Liver (tissue), 9 donors: ENCODE results near the gene HDHD3. TPM values are rescaled to one million over a fixed set of nuclear protein-coding genes. Genes with fewer than 3 reads are reported as not detected.

Experiments used
- DNase-seq: peaks from one replicate; pipeline ENCODE4 v3.0.0-alpha.2; 2017; ENCODE audit warnings: low spot score
- H3K27ac ChIP-seq, 2 donors: one replicate each; pipeline ENCODE4 v1.7.0; 2013; ENCODE audit warnings: inconsistent platforms in 2 of 2, low read length in 2 of 2, control low read depth in 1 of 2, low read depth in 1 of 2, mild to moderate bottlenecking in 1 of 2
- H3K27me3 ChIP-seq, 4 donors: one replicate each; pipeline versions ENCODE4 v1.6.1 to v1.7.0; 2013; ENCODE audit warnings: low read length in 3 of 4, inconsistent platforms in 1 of 4, mild to moderate bottlenecking in 1 of 4, moderate library complexity in 1 of 4; ENCODE audit not compliant: control insufficient read depth in 4 of 4, insufficient read depth in 4 of 4
- H3K36me3 ChIP-seq, 4 donors: one replicate each; pipeline versions ENCODE4 v1.6.1 to v1.7.0; 2013; ENCODE audit warnings: low read length in 3 of 4, mild to moderate bottlenecking in 3 of 4, low read depth in 1 of 4, moderate library complexity in 1 of 4; ENCODE audit not compliant: control insufficient read depth in 4 of 4, insufficient read depth in 3 of 4
- H3K4me1 ChIP-seq, 4 donors: one replicate each; pipeline versions ENCODE4 v1.6.1 to v1.7.0; 2013; ENCODE audit warnings: low read length in 3 of 4, mild to moderate bottlenecking in 3 of 4, moderate library complexity in 1 of 4; ENCODE audit not compliant: control insufficient read depth in 4 of 4, insufficient read depth in 4 of 4
- H3K4me3 ChIP-seq, 3 donors: one replicate each; pipeline versions ENCODE4 v1.6.1 to v1.7.0; 2013; ENCODE audit warnings: low read length in 3 of 3, control low read depth in 1 of 3, low read depth in 1 of 3, mild to moderate bottlenecking in 1 of 3
- H3K9ac ChIP-seq, 2 donors: one replicate each; pipeline ENCODE4 v1.7.0; 2013; ENCODE audit warnings: low read length in 2 of 2, mild to moderate bottlenecking in 2 of 2, moderate library complexity in 2 of 2, control low read depth in 1 of 2, low read depth in 1 of 2
- H3K9me3 ChIP-seq, 4 donors: one replicate each; pipeline versions ENCODE4 v1.6.1 to v1.7.0; 2013; ENCODE audit warnings: low read length in 3 of 4; ENCODE audit not compliant: control insufficient read depth in 4 of 4
- CTCF ChIP-seq: fragments of 150-350 bp; IDR thresholded peaks from 2 replicates; pipeline ENCODE4 v1.5.1; 2017; ENCODE audit warnings: improper control_type of control experiment, low read depth, low read length; ENCODE audit not compliant: missing input control
- EGR1 ChIP-seq, 2 donors: IDR thresholded peaks; 2 replicates each; pipeline ENCODE4 v1.6.1; 2016 to 2018; ENCODE audit warnings: antibody characterized with exemption in 2 of 2, low read depth in 2 of 2
- FOXA1 ChIP-seq: IDR thresholded peaks from 2 replicates; pipeline ENCODE4 v1.6.1; 2016; ENCODE audit warnings: antibody characterized with exemption
- GABPA ChIP-seq, 2 donors: IDR thresholded peaks in 1 of 2; conservative IDR thresholded peaks in 1 of 2; 2 replicates each; pipeline ENCODE4 v1.6.1; 2016; ENCODE audit warnings: antibody characterized with exemption in 2 of 2, mild to moderate bottlenecking in 1 of 2, moderate library complexity in 1 of 2
- HNF4A ChIP-seq, 2 donors: conservative IDR thresholded peaks; 2 replicates each; pipeline ENCODE4 v1.6.1; 2016; ENCODE audit warnings: antibody characterized with exemption in 2 of 2, mild to moderate bottlenecking in 2 of 2
- HNF4G ChIP-seq: IDR thresholded peaks from 2 replicates; pipeline ENCODE4 v1.6.1; 2016; ENCODE audit warnings: antibody characterized with exemption
- MAX ChIP-seq: IDR thresholded peaks from 2 replicates; pipeline ENCODE4 v1.6.1; 2016; ENCODE audit warnings: antibody characterized with exemption
- NR2F2 ChIP-seq: IDR thresholded peaks from 2 replicates; pipeline ENCODE4 v1.6.1; 2016; ENCODE audit warnings: antibody characterized with exemption
- RAD21 ChIP-seq, 2 donors: IDR thresholded peaks; 2 replicates each; pipeline ENCODE4 v1.6.1; 2016; ENCODE audit warnings: antibody characterized with exemption in 2 of 2, mild to moderate bottlenecking in 2 of 2
- RXRA ChIP-seq, 2 donors: IDR thresholded peaks; 2 replicates each; pipeline ENCODE4 v1.6.1; 2017 to 2018; ENCODE audit warnings: antibody characterized with exemption in 2 of 2, mild to moderate bottlenecking in 1 of 2
- SP1 ChIP-seq: IDR thresholded peaks from 2 replicates; pipeline ENCODE4 v1.6.1; 2018; ENCODE audit warnings: antibody characterized with exemption, mild to moderate bottlenecking
- TAF1 ChIP-seq: conservative IDR thresholded peaks from 2 replicates; pipeline ENCODE4 v1.6.1; 2016; ENCODE audit warnings: antibody characterized with exemption, mild to moderate bottlenecking
- YY1 ChIP-seq: IDR thresholded peaks from 2 replicates; pipeline ENCODE4 v1.6.1; 2016; ENCODE audit warnings: antibody characterized with exemption, mild to moderate bottlenecking
- WGBS: extraction: QIAGEN DNeasy Blood & Tissue Kit; methylation state at CpG from one replicate; pipeline ENCODE4 v1.1.7; 2013; 5-methylcytosine and 5-hydroxymethylcytosine counted together
- polyA plus RNA-seq, 2 donors: library from polyadenylated mRNA; stranded (reverse) in 1 of 2; unstranded in 1 of 2; fragments of 200-250 nt in 1 of 2; fragments of >200 nt in 1 of 2; fragmentation: Nextera tagmentation in 1 of 2; extraction: Ambion mirVana in 1 of 2; gene quantifications; one replicate each; pipeline versions ENCODE4 v1.2.1 to v1.2.3, GENCODE V29; 2013 to 2015
- total RNA-seq, 2 donors: library from RNA; depleted of rRNA; stranded (reverse); fragments of >200 nt; gene quantifications; one replicate each; pipeline ENCODE4 v1.2.3, GENCODE V29; 2014
- TF ChIP-seq, protein P1 (sequence below): IDR thresholded peaks from 2 replicates; pipeline ENCODE4 v1.6.1; 2016; ENCODE audit warnings: antibody characterized with exemption, mild to moderate bottlenecking
- TF ChIP-seq, protein P2 (sequence below): IDR thresholded peaks from 2 replicates; pipeline ENCODE4 v1.6.1; 2016; ENCODE audit warnings: antibody characterized with exemption
- TF ChIP-seq, protein P3 (sequence below): IDR thresholded peaks from 2 replicates; pipeline ENCODE4 v1.6.1; 2016; ENCODE audit warnings: antibody characterized with exemption
- donor health status: healthy.
- donor health status: healthy.
- donor health status: healthy.
- donor health status: healthy.
- donor health status: healthy.

HDHD3 gene
- total and polyA plus RNA-seq, 4 donors = 26.9 to 63.6 (median 61.0) TPM

GRCh38 chr9:113389451-113389850 is 12.7 kb upstream of the HDHD3 start:
- Histone ChIP-seq H3K4me3 (no peak overlapping the region), H3K27ac (no peak overlapping the region), H3K27me3 (no peaks in the 10 kb centered on the region), H3K9ac (no peak overlapping the region), H3K4me1 (peaks cover 33 to 76% (median 60%) of the 10 kb centered on the region in 4 donors), H3K36me3 (peaks cover 8 to 34% (median 19%) of the 10 kb centered on the region in 4 donors), H3K9me3 (no peaks in the 10 kb centered on the region)
- DNase-seq = no peak
- WGBS = 92% methylated on average over 11 of the region's 11 CpGs
- TF ChIP-seq HNF4A (conservative IDR thresholded peaks at IDR 0.05) (no peak), EGR1 (IDR thresholded peaks at IDR 0.05; ENCODE audit: low read depth in 2 of 2) (no peak), TAF1 (no peak), RXRA (IDR thresholded peaks at IDR 0.05) (no peak), FOXA1 (no peak), RAD21 (IDR thresholded peaks at IDR 0.05) (no peak), YY1 (no peak), HNF4G (no peak), SP1 (no peak), MAX (no peak), NR2F2 (no peak), CTCF (no peak), GABPA (IDR thresholded peaks at IDR 0.05 in 1 of 2, conservative IDR thresholded peaks at IDR 0.05 in 1 of 2) (no peak)
- TF ChIP-seq, protein P1, sequence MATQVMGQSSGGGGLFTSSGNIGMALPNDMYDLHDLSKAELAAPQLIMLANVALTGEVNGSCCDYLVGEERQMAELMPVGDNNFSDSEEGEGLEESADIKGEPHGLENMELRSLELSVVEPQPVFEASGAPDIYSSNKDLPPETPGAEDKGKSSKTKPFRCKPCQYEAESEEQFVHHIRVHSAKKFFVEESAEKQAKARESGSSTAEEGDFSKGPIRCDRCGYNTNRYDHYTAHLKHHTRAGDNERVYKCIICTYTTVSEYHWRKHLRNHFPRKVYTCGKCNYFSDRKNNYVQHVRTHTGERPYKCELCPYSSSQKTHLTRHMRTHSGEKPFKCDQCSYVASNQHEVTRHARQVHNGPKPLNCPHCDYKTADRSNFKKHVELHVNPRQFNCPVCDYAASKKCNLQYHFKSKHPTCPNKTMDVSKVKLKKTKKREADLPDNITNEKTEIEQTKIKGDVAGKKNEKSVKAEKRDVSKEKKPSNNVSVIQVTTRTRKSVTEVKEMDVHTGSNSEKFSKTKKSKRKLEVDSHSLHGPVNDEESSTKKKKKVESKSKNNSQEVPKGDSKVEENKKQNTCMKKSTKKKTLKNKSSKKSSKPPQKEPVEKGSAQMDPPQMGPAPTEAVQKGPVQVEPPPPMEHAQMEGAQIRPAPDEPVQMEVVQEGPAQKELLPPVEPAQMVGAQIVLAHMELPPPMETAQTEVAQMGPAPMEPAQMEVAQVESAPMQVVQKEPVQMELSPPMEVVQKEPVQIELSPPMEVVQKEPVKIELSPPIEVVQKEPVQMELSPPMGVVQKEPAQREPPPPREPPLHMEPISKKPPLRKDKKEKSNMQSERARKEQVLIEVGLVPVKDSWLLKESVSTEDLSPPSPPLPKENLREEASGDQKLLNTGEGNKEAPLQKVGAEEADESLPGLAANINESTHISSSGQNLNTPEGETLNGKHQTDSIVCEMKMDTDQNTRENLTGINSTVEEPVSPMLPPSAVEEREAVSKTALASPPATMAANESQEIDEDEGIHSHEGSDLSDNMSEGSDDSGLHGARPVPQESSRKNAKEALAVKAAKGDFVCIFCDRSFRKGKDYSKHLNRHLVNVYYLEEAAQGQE = no peak
- TF ChIP-seq, protein P2, sequence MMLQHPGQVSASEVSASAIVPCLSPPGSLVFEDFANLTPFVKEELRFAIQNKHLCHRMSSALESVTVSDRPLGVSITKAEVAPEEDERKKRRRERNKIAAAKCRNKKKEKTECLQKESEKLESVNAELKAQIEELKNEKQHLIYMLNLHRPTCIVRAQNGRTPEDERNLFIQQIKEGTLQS = no peak
- TF ChIP-seq, protein P3, sequence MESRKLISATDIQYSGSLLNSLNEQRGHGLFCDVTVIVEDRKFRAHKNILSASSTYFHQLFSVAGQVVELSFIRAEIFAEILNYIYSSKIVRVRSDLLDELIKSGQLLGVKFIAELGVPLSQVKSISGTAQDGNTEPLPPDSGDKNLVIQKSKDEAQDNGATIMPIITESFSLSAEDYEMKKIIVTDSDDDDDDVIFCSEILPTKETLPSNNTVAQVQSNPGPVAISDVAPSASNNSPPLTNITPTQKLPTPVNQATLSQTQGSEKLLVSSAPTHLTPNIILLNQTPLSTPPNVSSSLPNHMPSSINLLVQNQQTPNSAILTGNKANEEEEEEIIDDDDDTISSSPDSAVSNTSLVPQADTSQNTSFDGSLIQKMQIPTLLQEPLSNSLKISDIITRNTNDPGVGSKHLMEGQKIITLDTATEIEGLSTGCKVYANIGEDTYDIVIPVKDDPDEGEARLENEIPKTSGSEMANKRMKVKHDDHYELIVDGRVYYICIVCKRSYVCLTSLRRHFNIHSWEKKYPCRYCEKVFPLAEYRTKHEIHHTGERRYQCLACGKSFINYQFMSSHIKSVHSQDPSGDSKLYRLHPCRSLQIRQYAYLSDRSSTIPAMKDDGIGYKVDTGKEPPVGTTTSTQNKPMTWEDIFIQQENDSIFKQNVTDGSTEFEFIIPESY = no peak

GRCh38 chr9:113388833-113389232 is 12.0 kb upstream of the HDHD3 start:
- no peak overlapping the region for H3K4me3 ChIP-seq
- no peak for DNase-seq
- H3K9me3 ChIP-seq = no peaks in the 10 kb centered on the region
- H3K4me1 ChIP-seq = peaks cover 29 to 70% (median 56%) of the 10 kb centered on the region in 4 donors
- H3K27ac ChIP-seq = peak overlapping the region; percentile 19 to 58
- TF ChIP-seq, protein P1 = no peak
- TF ChIP-seq YY1 (peak; percentile 88), SP1 (peak; percentile 12), HNF4A (conservative IDR thresholded peaks at IDR 0.05) (peak; percentile 30 to 63), GABPA (IDR thresholded peaks at IDR 0.05 in 1 of 2, conservative IDR thresholded peaks at IDR 0.05 in 1 of 2) (no peak), RXRA (IDR thresholded peaks at IDR 0.05) (peak; percentile 67 to 72)
- WGBS = 34% methylated on average over 13 of the region's 13 CpGs
- peaks cover 8 to 34% (median 19%) of the 10 kb centered on the region in 4 donors for H3K36me3 ChIP-seq
- no peak overlapping the region for H3K9ac ChIP-seq
- H3K27me3 ChIP-seq = no peaks in the 10 kb centered on the region
